ENCODE data around the gene ERN1.

GRCh38 chr17:64069143-64069542 is 60.8 kb downstream of the ERN1 start:
- TF ChIP-seq CTCF (conservative IDR thresholded peaks at IDR 0.05 in 1 of 2, IDR thresholded peaks at IDR 0.05 in 1 of 2; ENCODE audit: low read depth in 1 of 2, low read length in 2 of 2): no peak
- no peak for TF ChIP-seq EZH2 (IDR thresholded peaks at IDR 0.05; ENCODE audit: low read length, missing control alignments)
